ENCODE data around the gene CCDC88C. TPM values are rescaled to one million over a fixed set of nuclear protein-coding genes. Genes with fewer than 3 reads are reported as not detected.

Gene CCDC88C
- total and polyA plus RNA-seq, 2 experiments from 2014 or later = 23.6 to 60.7 TPM

DNA sequence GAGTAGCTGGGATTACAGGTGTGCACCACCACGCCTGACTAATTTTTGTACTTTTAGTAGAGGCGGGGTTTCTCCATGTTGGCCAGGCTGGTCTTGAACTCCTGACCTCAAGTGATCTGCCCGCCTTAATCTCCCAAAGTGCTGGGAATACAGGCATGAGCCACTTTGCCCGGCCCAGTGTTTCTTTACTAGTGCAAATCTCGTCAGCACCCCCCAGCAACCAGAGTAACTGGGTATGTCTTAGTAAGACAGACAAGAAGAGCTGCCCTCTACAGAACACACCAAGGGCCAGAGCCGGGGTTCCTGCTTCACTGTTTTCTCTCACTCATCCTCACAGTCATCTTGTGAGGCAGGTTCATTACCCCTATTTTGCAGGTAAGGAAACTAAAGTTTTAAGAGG is 94.6 kb downstream of the CCDC88C start (continued):
- TF ChIP-seq, protein P1, sequence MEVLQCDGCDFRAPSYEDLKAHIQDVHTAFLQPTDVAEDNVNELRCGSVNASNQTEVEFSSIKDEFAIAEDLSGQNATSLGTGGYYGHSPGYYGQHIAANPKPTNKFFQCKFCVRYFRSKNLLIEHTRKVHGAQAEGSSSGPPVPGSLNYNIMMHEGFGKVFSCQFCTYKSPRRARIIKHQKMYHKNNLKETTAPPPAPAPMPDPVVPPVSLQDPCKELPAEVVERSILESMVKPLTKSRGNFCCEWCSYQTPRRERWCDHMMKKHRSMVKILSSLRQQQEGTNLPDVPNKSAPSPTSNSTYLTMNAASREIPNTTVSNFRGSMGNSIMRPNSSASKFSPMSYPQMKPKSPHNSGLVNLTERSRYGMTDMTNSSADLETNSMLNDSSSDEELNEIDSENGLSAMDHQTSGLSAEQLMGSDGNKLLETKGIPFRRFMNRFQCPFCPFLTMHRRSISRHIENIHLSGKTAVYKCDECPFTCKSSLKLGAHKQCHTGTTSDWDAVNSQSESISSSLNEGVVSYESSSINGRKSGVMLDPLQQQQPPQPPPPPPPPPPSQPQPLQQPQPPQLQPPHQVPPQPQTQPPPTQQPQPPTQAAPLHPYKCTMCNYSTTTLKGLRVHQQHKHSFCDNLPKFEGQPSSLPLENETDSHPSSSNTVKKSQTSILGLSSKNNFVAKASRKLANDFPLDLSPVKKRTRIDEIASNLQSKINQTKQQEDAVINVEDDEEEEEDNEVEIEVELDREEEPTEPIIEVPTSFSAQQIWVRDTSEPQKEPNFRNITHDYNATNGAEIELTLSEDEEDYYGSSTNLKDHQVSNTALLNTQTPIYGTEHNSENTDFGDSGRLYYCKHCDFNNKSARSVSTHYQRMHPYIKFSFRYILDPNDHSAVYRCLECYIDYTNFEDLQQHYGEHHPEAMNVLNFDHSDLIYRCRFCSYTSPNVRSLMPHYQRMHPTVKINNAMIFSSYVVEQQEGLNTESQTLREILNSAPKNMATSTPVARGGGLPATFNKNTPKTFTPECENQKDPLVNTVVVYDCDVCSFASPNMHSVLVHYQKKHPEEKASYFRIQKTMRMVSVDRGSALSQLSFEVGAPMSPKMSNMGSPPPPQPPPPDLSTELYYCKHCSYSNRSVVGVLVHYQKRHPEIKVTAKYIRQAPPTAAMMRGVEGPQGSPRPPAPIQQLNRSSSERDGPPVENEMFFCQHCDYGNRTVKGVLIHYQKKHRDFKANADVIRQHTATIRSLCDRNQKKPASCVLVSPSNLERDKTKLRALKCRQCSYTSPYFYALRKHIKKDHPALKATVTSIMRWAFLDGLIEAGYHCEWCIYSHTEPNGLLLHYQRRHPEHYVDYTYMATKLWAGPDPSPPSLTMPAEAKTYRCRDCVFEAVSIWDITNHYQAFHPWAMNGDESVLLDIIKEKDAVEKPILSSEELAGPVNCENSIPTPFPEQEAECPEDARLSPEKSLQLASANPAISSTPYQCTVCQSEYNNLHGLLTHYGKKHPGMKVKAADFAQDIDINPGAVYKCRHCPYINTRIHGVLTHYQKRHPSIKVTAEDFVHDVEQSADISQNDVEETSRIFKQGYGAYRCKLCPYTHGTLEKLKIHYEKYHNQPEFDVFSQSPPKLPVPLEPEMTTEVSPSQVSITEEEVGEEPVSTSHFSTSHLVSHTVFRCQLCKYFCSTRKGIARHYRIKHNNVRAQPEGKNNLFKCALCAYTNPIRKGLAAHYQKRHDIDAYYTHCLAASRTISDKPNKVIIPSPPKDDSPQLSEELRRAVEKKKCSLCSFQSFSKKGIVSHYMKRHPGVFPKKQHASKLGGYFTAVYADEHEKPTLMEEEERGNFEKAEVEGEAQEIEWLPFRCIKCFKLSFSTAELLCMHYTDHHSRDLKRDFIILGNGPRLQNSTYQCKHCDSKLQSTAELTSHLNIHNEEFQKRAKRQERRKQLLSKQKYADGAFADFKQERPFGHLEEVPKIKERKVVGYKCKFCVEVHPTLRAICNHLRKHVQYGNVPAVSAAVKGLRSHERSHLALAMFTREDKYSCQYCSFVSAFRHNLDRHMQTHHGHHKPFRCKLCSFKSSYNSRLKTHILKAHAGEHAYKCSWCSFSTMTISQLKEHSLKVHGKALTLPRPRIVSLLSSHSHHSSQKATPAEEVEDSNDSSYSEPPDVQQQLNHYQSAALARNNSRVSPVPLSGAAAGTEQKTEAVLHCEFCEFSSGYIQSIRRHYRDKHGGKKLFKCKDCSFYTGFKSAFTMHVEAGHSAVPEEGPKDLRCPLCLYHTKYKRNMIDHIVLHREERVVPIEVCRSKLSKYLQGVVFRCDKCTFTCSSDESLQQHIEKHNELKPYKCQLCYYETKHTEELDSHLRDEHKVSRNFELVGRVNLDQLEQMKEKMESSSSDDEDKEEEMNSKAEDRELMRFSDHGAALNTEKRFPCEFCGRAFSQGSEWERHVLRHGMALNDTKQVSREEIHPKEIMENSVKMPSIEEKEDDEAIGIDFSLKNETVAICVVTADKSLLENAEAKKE (CRISPR knock-in tag; IDR thresholded peaks at IDR 0.05) = no peak
- no peak for TF ChIP-seq POLR2AphosphoS5 (IDR thresholded peaks at IDR 0.05; ENCODE audit: low read depth)
- TF ChIP-seq, protein P2, sequence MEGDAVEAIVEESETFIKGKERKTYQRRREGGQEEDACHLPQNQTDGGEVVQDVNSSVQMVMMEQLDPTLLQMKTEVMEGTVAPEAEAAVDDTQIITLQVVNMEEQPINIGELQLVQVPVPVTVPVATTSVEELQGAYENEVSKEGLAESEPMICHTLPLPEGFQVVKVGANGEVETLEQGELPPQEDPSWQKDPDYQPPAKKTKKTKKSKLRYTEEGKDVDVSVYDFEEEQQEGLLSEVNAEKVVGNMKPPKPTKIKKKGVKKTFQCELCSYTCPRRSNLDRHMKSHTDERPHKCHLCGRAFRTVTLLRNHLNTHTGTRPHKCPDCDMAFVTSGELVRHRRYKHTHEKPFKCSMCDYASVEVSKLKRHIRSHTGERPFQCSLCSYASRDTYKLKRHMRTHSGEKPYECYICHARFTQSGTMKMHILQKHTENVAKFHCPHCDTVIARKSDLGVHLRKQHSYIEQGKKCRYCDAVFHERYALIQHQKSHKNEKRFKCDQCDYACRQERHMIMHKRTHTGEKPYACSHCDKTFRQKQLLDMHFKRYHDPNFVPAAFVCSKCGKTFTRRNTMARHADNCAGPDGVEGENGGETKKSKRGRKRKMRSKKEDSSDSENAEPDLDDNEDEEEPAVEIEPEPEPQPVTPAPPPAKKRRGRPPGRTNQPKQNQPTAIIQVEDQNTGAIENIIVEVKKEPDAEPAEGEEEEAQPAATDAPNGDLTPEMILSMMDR (conservative IDR thresholded peaks at IDR 0.05; ENCODE audit: low read depth in 2 of 2) = no peak
- TF ChIP-seq JUNB (IDR thresholded peaks at IDR 0.05; ENCODE audit: unreplicated experiment) = no peak
- TF ChIP-seq ZNF114 (CRISPR knock-in tag; IDR thresholded peaks at IDR 0.05) = no peak
- TF ChIP-seq EZH2 (IDR thresholded peaks at IDR 0.05; ENCODE audit: low read depth, unreplicated experiment) = no peak
- TF ChIP-seq NANOG (IDR thresholded peaks at IDR 0.05; ENCODE audit: borderline replicate concordance) = no peak
- TF ChIP-seq, protein P3, sequence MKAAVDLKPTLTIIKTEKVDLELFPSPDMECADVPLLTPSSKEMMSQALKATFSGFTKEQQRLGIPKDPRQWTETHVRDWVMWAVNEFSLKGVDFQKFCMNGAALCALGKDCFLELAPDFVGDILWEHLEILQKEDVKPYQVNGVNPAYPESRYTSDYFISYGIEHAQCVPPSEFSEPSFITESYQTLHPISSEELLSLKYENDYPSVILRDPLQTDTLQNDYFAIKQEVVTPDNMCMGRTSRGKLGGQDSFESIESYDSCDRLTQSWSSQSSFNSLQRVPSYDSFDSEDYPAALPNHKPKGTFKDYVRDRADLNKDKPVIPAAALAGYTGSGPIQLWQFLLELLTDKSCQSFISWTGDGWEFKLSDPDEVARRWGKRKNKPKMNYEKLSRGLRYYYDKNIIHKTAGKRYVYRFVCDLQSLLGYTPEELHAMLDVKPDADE (IDR thresholded peaks at IDR 0.05) = no peak
- TF ChIP-seq ZNF331 (CRISPR knock-in tag; IDR thresholded peaks at IDR 0.05; ENCODE audit: low read depth) = no peak
- no peak for TF ChIP-seq STAT1 (IDR thresholded peaks at IDR 0.05; ENCODE audit: unreplicated experiment)
- TF ChIP-seq EZH2phosphoT487 (IDR thresholded peaks at IDR 0.05; ENCODE audit: unreplicated experiment) = no peak
